Measurements from ENCODE around the gene DRGX. TPM values are rescaled to one million over a fixed set of nuclear protein-coding genes. Genes with fewer than 3 reads are reported as not detected.

Gene DRGX
- total and polyA plus RNA-seq, 2 donors (not counting 1 experiment from before 2014, with no cell fraction given) = not detected

DNA sequence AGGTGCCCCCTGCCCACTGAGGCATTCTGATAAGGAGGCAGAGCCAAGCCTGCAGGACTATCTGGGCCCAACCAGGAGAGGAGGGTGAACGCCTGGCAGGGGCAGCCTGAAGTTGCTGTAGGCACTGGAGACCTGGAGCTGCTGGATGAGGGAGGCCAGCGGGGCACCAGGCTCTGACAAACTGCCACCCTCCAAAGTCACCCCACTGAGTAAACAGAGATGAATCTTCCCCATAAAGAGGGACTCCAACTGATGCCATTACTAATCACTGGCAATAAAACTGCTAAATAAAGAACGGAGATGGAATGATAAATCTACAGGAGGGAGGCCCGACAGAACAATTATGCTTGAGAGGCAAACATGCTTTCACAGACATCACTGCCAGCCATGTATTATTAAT is 44.2 kb downstream of the DRGX start:
- no peaks in the 10 kb centered on the region for H4K20me1 ChIP-seq (ENCODE audit: control insufficient read depth, insufficient read depth, low read length, poor library complexity, severe bottlenecking)
- H3K27ac Mint-ChIP-seq = no peak overlapping the region
- H3K9me3 Mint-ChIP-seq (ENCODE audit: insufficient read depth) = peaks cover 5% of the 10 kb centered on the region
- no peak overlapping the region for H3K4me3 Mint-ChIP-seq
- POLR2A ChIA-PET = no interaction called here
- H3K9me3 ChIP-seq (ENCODE audit: control extremely low read depth in 1 of 3, control insufficient read depth in 2 of 3, insufficient read depth in 1 of 3, low read length in 2 of 3) = peaks cover 0 to 19% (median 8%) of the 10 kb centered on the region in 3 donors
- peaks cover 0 to 2% (median 0%) of the 10 kb centered on the region in 4 experiments for H3K27me3 ChIP-seq (replicated peaks in 1 of 4; ENCODE audit: control extremely low read depth in 1 of 4, control insufficient read depth in 3 of 4, insufficient read depth in 4 of 4, low read length in 3 of 4)
- no CpG with 5 or more reads among the region's 4 CpGs for WGBS (ENCODE audit: insufficient coverage)
- H2AFZ ChIP-seq (ENCODE audit: insufficient read depth, low read depth, low read length, poor library complexity, severe bottlenecking) = no peak overlapping the region
- no peak for DNase-seq
- TF ChIP-seq, protein P1, sequence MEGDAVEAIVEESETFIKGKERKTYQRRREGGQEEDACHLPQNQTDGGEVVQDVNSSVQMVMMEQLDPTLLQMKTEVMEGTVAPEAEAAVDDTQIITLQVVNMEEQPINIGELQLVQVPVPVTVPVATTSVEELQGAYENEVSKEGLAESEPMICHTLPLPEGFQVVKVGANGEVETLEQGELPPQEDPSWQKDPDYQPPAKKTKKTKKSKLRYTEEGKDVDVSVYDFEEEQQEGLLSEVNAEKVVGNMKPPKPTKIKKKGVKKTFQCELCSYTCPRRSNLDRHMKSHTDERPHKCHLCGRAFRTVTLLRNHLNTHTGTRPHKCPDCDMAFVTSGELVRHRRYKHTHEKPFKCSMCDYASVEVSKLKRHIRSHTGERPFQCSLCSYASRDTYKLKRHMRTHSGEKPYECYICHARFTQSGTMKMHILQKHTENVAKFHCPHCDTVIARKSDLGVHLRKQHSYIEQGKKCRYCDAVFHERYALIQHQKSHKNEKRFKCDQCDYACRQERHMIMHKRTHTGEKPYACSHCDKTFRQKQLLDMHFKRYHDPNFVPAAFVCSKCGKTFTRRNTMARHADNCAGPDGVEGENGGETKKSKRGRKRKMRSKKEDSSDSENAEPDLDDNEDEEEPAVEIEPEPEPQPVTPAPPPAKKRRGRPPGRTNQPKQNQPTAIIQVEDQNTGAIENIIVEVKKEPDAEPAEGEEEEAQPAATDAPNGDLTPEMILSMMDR (IDR thresholded peaks at IDR 0.05) = no peak
- TF ChIP-seq EZH2 (IDR thresholded peaks at IDR 0.05; ENCODE audit: borderline replicate concordance, insufficient read depth, low read depth, low read length, poor library complexity, severe bottlenecking) = no peak
- no peak overlapping the region for H3K4me3 ChIP-seq (ENCODE audit: control extremely low read depth in 1 of 5, extremely low read depth in 1 of 5, insufficient read depth in 1 of 5, low read depth in 2 of 5, low read length in 4 of 5)
- no peak overlapping the region for H3K4me2 ChIP-seq (replicated peaks; ENCODE audit: low read depth, low read length, poor library complexity, severe bottlenecking)
- no peak overlapping the region for H3K27ac ChIP-seq (ENCODE audit: low read length in 2 of 2)
- no peak for ATAC-seq (ENCODE audit: low read depth)
- peaks cover 9% of the 10 kb centered on the region for H3K27me3 Mint-ChIP-seq
- H3K4me1 ChIP-seq (ENCODE audit: control insufficient read depth in 2 of 2, insufficient read depth in 2 of 2, low read length in 2 of 2) = no peaks in the 10 kb centered on the region
- no peaks in the 10 kb centered on the region for H3K36me3 ChIP-seq (replicated peaks in 1 of 2; ENCODE audit: control extremely low read depth in 1 of 2, control insufficient read depth in 1 of 2, extremely low read depth in 1 of 2, insufficient read depth in 2 of 2, low read length in 1 of 2)
- no peaks in the 10 kb centered on the region for H3K4me1 Mint-ChIP-seq
- CTCF ChIA-PET = no interaction called here
- no peak overlapping the region for H3K9ac ChIP-seq (ENCODE audit: low read length)
- no peaks in the 10 kb centered on the region for H3K79me2 ChIP-seq (ENCODE audit: control insufficient read depth, insufficient read depth, low read length)
- intact Hi-C loops (cut with micrococcal nuclease) = no loop called here

DNA sequence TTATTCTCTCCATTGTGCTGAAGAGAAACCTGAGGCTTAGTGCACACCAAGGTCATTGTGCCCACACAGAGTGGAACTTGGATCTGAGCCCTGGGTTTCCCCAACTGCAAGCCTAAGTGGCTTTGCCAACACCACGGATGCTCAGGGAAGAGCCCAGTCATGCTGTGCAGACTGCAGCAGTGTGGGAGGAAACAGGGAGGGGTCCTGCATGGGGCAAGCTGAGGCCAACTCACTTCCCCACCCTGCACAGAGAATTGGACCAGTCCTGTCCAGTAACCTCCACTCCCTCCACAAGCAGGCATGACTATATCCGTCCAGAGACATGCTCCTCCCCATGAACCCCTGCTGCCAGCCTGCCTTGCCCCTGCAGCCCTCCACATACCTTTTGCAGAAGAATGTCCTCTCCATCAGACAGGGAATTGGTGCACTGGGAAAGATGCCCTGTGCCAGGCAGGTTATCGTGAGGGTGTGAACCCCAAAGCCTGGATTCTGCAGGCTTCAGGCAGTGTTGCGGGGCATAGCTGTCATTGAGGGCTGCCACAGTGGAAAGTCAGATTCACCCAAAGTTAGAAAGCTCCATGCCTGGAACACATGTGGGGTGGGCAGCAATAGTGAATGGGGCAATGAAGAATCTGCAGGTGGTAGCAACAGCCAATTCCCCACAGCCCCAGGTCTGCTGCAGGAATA is 44.9 kb downstream of the DRGX start:
- ATAC-seq (ENCODE audit: low read depth) (no peak), DNase-seq (no peak)
- no peak overlapping the region for H3K27ac Mint-ChIP-seq
- H3K4me2 ChIP-seq (replicated peaks; ENCODE audit: low read depth, low read length, poor library complexity, severe bottlenecking) = no peak overlapping the region
- H4K20me1 ChIP-seq (ENCODE audit: control insufficient read depth, insufficient read depth, low read length, poor library complexity, severe bottlenecking) = no peaks in the 10 kb centered on the region
- peaks cover 0 to 19% (median 8%) of the 10 kb centered on the region in 3 donors for H3K9me3 ChIP-seq (ENCODE audit: control extremely low read depth in 1 of 3, control insufficient read depth in 2 of 3, insufficient read depth in 1 of 3, low read length in 2 of 3)
- no peak for TF ChIP-seq EZH2 (IDR thresholded peaks at IDR 0.05; ENCODE audit: borderline replicate concordance, insufficient read depth, low read depth, low read length, poor library complexity, severe bottlenecking)
- TF ChIP-seq, protein P1 (IDR thresholded peaks at IDR 0.05) = no peak
- no peaks in the 10 kb centered on the region for H3K4me1 ChIP-seq (ENCODE audit: control insufficient read depth in 2 of 2, insufficient read depth in 2 of 2, low read length in 2 of 2)
- 79% methylated on average over 3 of the region's 4 CpGs for WGBS (ENCODE audit: insufficient coverage)
- no peaks in the 10 kb centered on the region for H3K36me3 ChIP-seq (replicated peaks in 1 of 2; ENCODE audit: control extremely low read depth in 1 of 2, control insufficient read depth in 1 of 2, extremely low read depth in 1 of 2, insufficient read depth in 2 of 2, low read length in 1 of 2)
- no peaks in the 10 kb centered on the region for H3K4me1 Mint-ChIP-seq
- H3K27me3 Mint-ChIP-seq = peaks cover 7% of the 10 kb centered on the region
- no peaks in the 10 kb centered on the region for H3K79me2 ChIP-seq (ENCODE audit: control insufficient read depth, insufficient read depth, low read length)
- CTCF ChIA-PET = no interaction called here
- POLR2A ChIA-PET = no interaction called here
- H2AFZ ChIP-seq (ENCODE audit: insufficient read depth, low read depth, low read length, poor library complexity, severe bottlenecking) = no peak overlapping the region
- intact Hi-C loops (cut with micrococcal nuclease) = no loop called here
- H3K9me3 Mint-ChIP-seq (ENCODE audit: insufficient read depth) = peaks cover 5% of the 10 kb centered on the region
- no peak overlapping the region for H3K4me3 Mint-ChIP-seq
- no peak overlapping the region for H3K27ac ChIP-seq (ENCODE audit: low read length in 2 of 2)
- peaks cover 0 to 2% (median 0%) of the 10 kb centered on the region in 4 experiments for H3K27me3 ChIP-seq (replicated peaks in 1 of 4; ENCODE audit: control extremely low read depth in 1 of 4, control insufficient read depth in 3 of 4, insufficient read depth in 4 of 4, low read length in 3 of 4)
- no peak overlapping the region for H3K4me3 ChIP-seq (ENCODE audit: control extremely low read depth in 1 of 5, extremely low read depth in 1 of 5, insufficient read depth in 1 of 5, low read depth in 2 of 5, low read length in 4 of 5)
- H3K9ac ChIP-seq (ENCODE audit: low read length) = no peak overlapping the region

Data from B cell (primary cell).